HepG2 (cell line): ENCODE data around the gene UTP25. TPM values are rescaled to one million over a fixed set of nuclear protein-coding genes. Genes with fewer than 3 reads are reported as not detected.

ENCODE experiments used
- ATAC-seq: fragments of 200-7000 bp; cut with Tn5 transposase; 3 replicates; pipeline ENCODE4 v1.9.1; 2020; ENCODE audit warnings: mild to moderate bottlenecking, moderate library complexity
- BruUV-seq: library from RNA; stranded (reverse); fragments of 400-500 nt; replicated peaks from 2 replicates; lab custom pipeline; 2021; lab: Mats Ljungman, UMichigan
- CTCF ChIA-PET: fragments of 300-600 bp; formaldehyde crosslinking; extraction: SDS; loops from one replicate; lab custom pipeline; 2021; ENCODE audit warnings: low total read pairs, inconsistent platforms, low intra/inter-chr PET ratio; lab: Yijun Ruan, JAX
- POLR2A ChIA-PET: fragments of 350-600 bp; sonication (Branson Sonifier 250); formaldehyde crosslinking; loops from one replicate; lab custom pipeline; 2020; ENCODE audit warnings: antibody characterized with exemption, inconsistent platforms; lab: Yijun Ruan, JAX
- DNase-seq: peaks from one replicate; pipeline ENCODE4 v3.0.0-alpha.2; 2015; ENCODE audit warnings: low spot score
- FAIRE-seq: peaks from 3 replicates; lab custom pipeline; 2011; peaks lifted over from hg19 to GRCh38; lab: Jason Lieb, UNC
- H2AFZ ChIP-seq: one replicate; pipeline ENCODE4 v1.6.1; 2011; ENCODE audit warnings: low read length, inconsistent platforms
- H3K27ac ChIP-seq: fragments of 300-600 bp; 3 replicates; pipeline ENCODE4 v1.8.0; 2011; ENCODE audit warnings: mixed run types, mild to moderate bottlenecking, mixed read lengths, low read length, inconsistent platforms; ENCODE audit not compliant: insufficient read depth; ENCODE audit errors: extremely low read length
- H3K27me3 ChIP-seq, 2 experiments: fragments of 200-600 bp in 1 of 2; 2 replicates in 1 of 2; 3 replicates in 1 of 2; pipeline versions ENCODE4 v1.6.0 to v1.8.0; 2011; ENCODE audit warnings: low read length in 2 of 2, mild to moderate bottlenecking in 2 of 2, moderate library complexity in 2 of 2, inconsistent platforms in 1 of 2; ENCODE audit not compliant: insufficient read depth in 2 of 2, control insufficient read depth in 1 of 2
- H3K36me3 ChIP-seq, 2 experiments: fragments of 200-600 bp in 1 of 2; replicated peaks in 1 of 2; 2 replicates in 1 of 2; 3 replicates in 1 of 2; pipeline versions ENCODE4 v1.5.1 to v1.8.0; 2011; ENCODE audit warnings: low read length in 2 of 2, inconsistent platforms in 1 of 2; ENCODE audit not compliant: insufficient read depth in 2 of 2, control insufficient read depth in 1 of 2
- H3K4me1 ChIP-seq: 2 replicates; pipeline ENCODE4 v1.5.1; 2012; ENCODE audit warnings: low read length, inconsistent platforms; ENCODE audit not compliant: insufficient read depth
- H3K4me2 ChIP-seq: 2 replicates; pipeline ENCODE4 v1.6.0; 2011; ENCODE audit warnings: low read depth, low read length, inconsistent platforms
- H3K4me3 ChIP-seq, 3 experiments: fragments of 200-600 bp in 1 of 3; sonication (generic), shearing (Covaris generic) in 1 of 3; replicated peaks in 1 of 3; 2 replicates each; pipeline ENCODE4 v1.5.1; 2011 to 2016; ENCODE audit warnings: low read length in 3 of 3, inconsistent platforms in 2 of 3, low read depth in 2 of 3, mild to moderate bottlenecking in 2 of 3, control low read depth in 1 of 3, mixed read lengths in 1 of 3; ENCODE audit not compliant: insufficient read depth in 1 of 3
- H3K79me2 ChIP-seq: one replicate; pipeline ENCODE4 v1.6.1; 2011; ENCODE audit warnings: low read length, inconsistent platforms; ENCODE audit not compliant: insufficient read depth
- H3K9ac ChIP-seq: 2 replicates; pipeline ENCODE4 v1.6.0; 2011; ENCODE audit warnings: mild to moderate bottlenecking, low read depth, low read length, inconsistent platforms; ENCODE audit not compliant: insufficient read depth
- H3K9me3 ChIP-seq: 2 replicates; pipeline ENCODE4 v1.5.1; 2012; ENCODE audit warnings: mild to moderate bottlenecking, low read length
- H4K20me1 ChIP-seq: 2 replicates; pipeline ENCODE4 v1.6.0; 2011; ENCODE audit warnings: inconsistent platforms, mild to moderate bottlenecking, low read length, moderate library complexity; ENCODE audit not compliant: insufficient read depth
- DDIT3 ChIP-seq: sonication (generic); formaldehyde crosslinking; IDR thresholded peaks from 2 replicates; pipeline ENCODE4 v1.4.0; 2020; ENCODE audit warnings: mild to moderate bottlenecking, missing genetic modification reagents
- HNRNPK ChIP-seq: fragments of 200-400 bp; formaldehyde crosslinking; IDR thresholded peaks from 2 replicates; pipeline ENCODE4 v1.6.1; 2018; ENCODE audit warnings: low read length, low read depth, moderate library complexity, mild to moderate bottlenecking; ENCODE audit not compliant: poor library complexity, severe bottlenecking
- MAF1 ChIP-seq: sonication (generic); formaldehyde crosslinking; IDR thresholded peaks from 2 replicates; pipeline ENCODE4 v1.5.0; 2020; ENCODE audit warnings: missing genetic modification reagents, borderline replicate concordance
- MXI1 ChIP-seq: IDR thresholded peaks from 3 replicates; pipeline ENCODE4 v1.6.1; 2012; ENCODE audit warnings: low read depth, low read length, inconsistent platforms, borderline replicate concordance
- NFE2L1 ChIP-seq: sonication (generic); formaldehyde crosslinking; IDR thresholded peaks from 2 replicates; pipeline ENCODE4 v1.4.0; 2020; ENCODE audit warnings: missing genetic modification reagents, mild to moderate bottlenecking, borderline replicate concordance
- RBM39 ChIP-seq: fragments of 200-400 bp; formaldehyde crosslinking; IDR thresholded peaks from one replicate; pipeline ENCODE4 v1.6.1; 2018; ENCODE audit warnings: antibody characterized with exemption, mild to moderate bottlenecking, low read depth, low read length; ENCODE audit not compliant: poor library complexity, severe bottlenecking
- RELA ChIP-seq: sonication (generic); formaldehyde crosslinking; IDR thresholded peaks from 2 replicates; pipeline ENCODE4 v1.4.0; 2020; ENCODE audit warnings: missing genetic modification reagents
- SKI ChIP-seq: fragments of 450-650 bp; IDR thresholded peaks from one replicate; pipeline ENCODE4 v1.6.1; 2018; ENCODE audit warnings: mild to moderate bottlenecking; ENCODE audit not compliant: partially characterized antibody
- STAT6 ChIP-seq: sonication (generic); formaldehyde crosslinking; IDR thresholded peaks from 2 replicates; pipeline ENCODE4 v1.4.0; 2020; ENCODE audit warnings: missing genetic modification reagents, mild to moderate bottlenecking, borderline replicate concordance
- TAF15 ChIP-seq: fragments of 200-400 bp; formaldehyde crosslinking; IDR thresholded peaks from one replicate; pipeline ENCODE4 v1.6.1; 2018; ENCODE audit warnings: mild to moderate bottlenecking, low read depth, low read length; ENCODE audit not compliant: poor library complexity, severe bottlenecking
- ZBTB4 ChIP-seq: sonication (generic); formaldehyde crosslinking; IDR thresholded peaks from 2 replicates; pipeline ENCODE4 v1.4.0; 2020; ENCODE audit warnings: missing genetic modification reagents, mild to moderate bottlenecking, borderline replicate concordance
- ZKSCAN5 ChIP-seq: sonication (generic); formaldehyde crosslinking; IDR thresholded peaks from 2 replicates; pipeline ENCODE4 v1.5.1; 2020; ENCODE audit warnings: mild to moderate bottlenecking, missing genetic modification reagents
- ZNF160 ChIP-seq: sonication (generic); formaldehyde crosslinking; IDR thresholded peaks from 2 replicates; pipeline ENCODE4 v1.8.0; 2022; ENCODE audit warnings: mild to moderate bottlenecking, inconsistent platforms, missing genetic modification reagents
- ZNF33B ChIP-seq: sonication (generic); formaldehyde crosslinking; IDR thresholded peaks from 2 replicates; pipeline ENCODE4 v1.5.1; 2020; ENCODE audit warnings: mild to moderate bottlenecking, missing genetic modification reagents
- ZNF512B ChIP-seq: sonication (generic); formaldehyde crosslinking; IDR thresholded peaks from 2 replicates; pipeline ENCODE4 v1.5.1; 2020; ENCODE audit warnings: missing genetic modification reagents, mild to moderate bottlenecking, borderline replicate concordance
- ZNF772 ChIP-seq: sonication (generic); formaldehyde crosslinking; IDR thresholded peaks from 2 replicates; pipeline ENCODE4 v1.5.0; 2020; ENCODE audit warnings: mild to moderate bottlenecking, missing genetic modification reagents
- WGBS: methylation state at CpG from one replicate; pipeline ENCODE4 v1.1.6; 2017; ENCODE audit warnings: low lambda C conversion rate; 5-methylcytosine and 5-hydroxymethylcytosine counted together
- in situ Hi-C: cut with HindIII; loops from 2 replicates; pipeline ENCODE4 v1.10.0; 2017; ENCODE audit warnings: low pct_unique_long_range_greater_than_20kb; ENCODE audit not compliant: extremely low pct_ligation_motif_present
- intact Hi-C: fragments of 100-400 bp; cut with micrococcal nuclease; formaldehyde crosslinking; loops from one replicate; pipeline ENCODE4 v1.10.0; 2022; ENCODE audit not compliant: unreplicated experiment
- polyA plus RNA-seq, 8 experiments: library from polyadenylated mRNA; depleted of rRNA in 3 of 8; stranded (reverse) in 7 of 8; unstranded in 1 of 8; fragments of >200 nt; fragmentation: Illumina TruSeq in 4 of 8; extraction: Trizol in 4 of 8; gene quantifications; 2 replicates each; pipeline versions ENCODE4 v1.2.1 to v1.2.3, GENCODE V29; 2011 to 2016; ENCODE audit warnings: low read depth in 4 of 8, missing spikeins in 1 of 8, mixed read lengths in 1 of 8; ENCODE audit not compliant: insufficient read depth in 1 of 8
- total RNA-seq, 5 experiments: library from RNA; depleted of rRNA; stranded (reverse); fragments of >200 nt; fragmentation: Illumina TruSeq; extraction: Trizol; gene quantifications; 2 replicates each; pipeline ENCODE4 v1.2.3, GENCODE V29; 2016; ENCODE audit warnings: low read depth in 1 of 5

Gene UTP25
- total and polyA plus RNA-seq, 2 of the 13 experiments (the other 11 are each of a cell fraction or from before 2014, with no cell fraction given), result 4.8 to 5.7 TPM

GRCh38 chr1:209866201-209866600 is 38.4 kb downstream of the UTP25 start:
- no peaks in the 10 kb centered on the region for H3K4me1 ChIP-seq
- no peaks in the 10 kb centered on the region for H4K20me1 ChIP-seq
- ChIA-PET POLR2A (no interaction called here), CTCF (no interaction called here)
- H3K4me3 ChIP-seq, result no peak overlapping the region
- 5% methylated on average over 1 of the region's 1 CpG for WGBS
- H3K9ac ChIP-seq, result no peak overlapping the region
- no peak overlapping the region for H3K4me2 ChIP-seq
- no peak overlapping the region for H3K27ac ChIP-seq
- FAIRE-seq (no peak), ATAC-seq (no peak), DNase-seq (no peak)
- BruUV-seq, result no TSS peak
- H3K9me3 ChIP-seq, result no peaks in the 10 kb centered on the region
- no peaks in the 10 kb centered on the region for H3K36me3 ChIP-seq
- H3K79me2 ChIP-seq, result no peaks in the 10 kb centered on the region
- no peaks in the 10 kb centered on the region; a peak in 1 of 5 replicates for H3K27me3 ChIP-seq
- in situ Hi-C loops (loop anchor here (25.0 kb wide), 1 partner anchor 446 kb away; no protein-coding TSS in a partner anchor), intact Hi-C loops (no loop called here)
- H2AFZ ChIP-seq, result no peak overlapping the region
- no peak for TF ChIP-seq ZNF160 (CRISPR knock-in tag)
- no peak for TF ChIP-seq DDIT3 (CRISPR knock-in tag)
- TF ChIP-seq STAT6, result no peak
- no peak for TF ChIP-seq ZBTB4 (CRISPR knock-in tag)
- TF ChIP-seq ZKSCAN5, result no peak
- no peak for TF ChIP-seq ZNF512B (CRISPR knock-in tag)
- no peak for TF ChIP-seq RBM39
- TF ChIP-seq HNRNPK, result no peak
- TF ChIP-seq MXI1, result no peak
- no peak for TF ChIP-seq SKI
- no peak for TF ChIP-seq MAF1 (CRISPR knock-in tag)
- no peak for TF ChIP-seq ZNF33B (CRISPR knock-in tag)
- no peak for TF ChIP-seq NFE2L1 (CRISPR knock-in tag)
- TF ChIP-seq RELA, result no peak
- TF ChIP-seq ZNF772 (CRISPR knock-in tag), result no peak
- no peak for TF ChIP-seq TAF15
